CD4-positive, alpha-beta T cell treated with Interleukin-15 for 4 hours (primary cell): ENCODE results near the gene OR9A2.
"Not testable (repeated sequence)": the region's sequence is repeated elsewhere in the genome, so short reads cannot be mapped to it uniquely, and the experiment has no call there.

Source experiments
- DNase-seq: peaks from one replicate; pipeline ENCODE4 v3.0.0-alpha.2; 2020; ENCODE audit warnings: low spot score

The OR9A2 gene

DNA sequence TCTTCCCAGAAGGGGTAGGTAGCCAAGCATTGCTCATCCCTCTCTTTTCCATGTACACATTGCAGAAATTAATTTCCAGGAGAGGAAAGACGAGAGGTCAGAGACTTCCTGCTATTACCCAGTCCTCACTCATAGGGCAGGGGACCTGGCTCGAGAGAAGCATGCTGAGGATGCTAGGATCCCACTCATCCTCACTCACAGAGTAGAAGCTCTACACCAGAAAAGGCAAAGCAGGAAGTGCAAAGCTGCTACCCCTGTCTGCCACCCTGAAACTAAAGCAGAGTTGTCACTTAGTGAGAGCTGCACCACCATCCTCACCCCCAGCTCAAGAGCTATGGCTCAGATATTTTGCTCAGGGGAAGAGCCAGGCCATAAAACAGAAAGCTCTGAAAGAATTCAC lies 9.9 kb downstream of the OR9A2 start:
- no peak for DNase-seq

DNA sequence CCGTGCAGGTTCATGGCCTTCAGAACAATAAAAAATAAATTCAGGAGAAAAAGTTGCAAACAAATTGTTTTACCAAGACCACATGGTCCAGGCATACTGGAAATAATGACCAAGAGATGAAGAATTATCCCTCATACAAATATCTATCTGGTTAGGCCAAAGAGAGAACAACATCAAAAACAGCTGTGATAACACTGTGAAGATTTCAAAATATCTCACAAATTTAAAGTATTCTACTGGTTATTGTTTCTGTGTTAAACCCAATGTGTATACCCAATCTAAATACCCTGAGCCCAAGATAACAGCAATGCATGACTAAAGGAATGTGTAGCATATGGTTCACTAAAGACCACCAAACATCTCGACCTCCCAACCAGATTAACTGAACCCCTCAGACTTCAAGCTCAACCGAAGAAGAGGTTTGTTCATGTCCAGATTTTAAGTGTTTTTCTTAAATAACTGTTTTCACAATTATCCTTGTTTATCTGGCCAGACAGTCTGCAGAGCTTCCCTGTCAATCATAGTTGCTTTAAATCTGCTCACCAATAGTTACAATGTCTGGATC lies 10.9 kb downstream of the OR9A2 start:
- DNase-seq = no peak

DNA sequence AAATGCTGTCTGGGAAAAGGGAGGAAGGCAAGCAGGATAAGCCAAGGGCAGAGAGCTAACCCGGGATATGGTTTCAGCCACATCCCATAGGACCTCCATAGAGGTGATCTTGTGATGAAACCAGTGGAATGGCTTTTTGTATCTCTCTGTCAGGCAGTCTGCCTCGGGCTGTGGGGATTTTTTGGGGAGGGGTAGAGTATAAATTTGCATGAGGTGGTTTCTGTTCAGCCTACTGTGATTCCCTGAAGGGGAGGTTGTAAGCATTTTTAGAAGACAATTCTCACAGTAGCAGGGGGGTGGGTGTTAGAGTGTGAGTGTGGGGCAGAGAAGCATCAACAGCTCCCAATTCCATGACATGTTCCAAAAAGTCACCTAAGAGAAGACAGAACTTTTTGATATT lies 11.8 kb downstream of the OR9A2 start:
- no peak for DNase-seq

DNA sequence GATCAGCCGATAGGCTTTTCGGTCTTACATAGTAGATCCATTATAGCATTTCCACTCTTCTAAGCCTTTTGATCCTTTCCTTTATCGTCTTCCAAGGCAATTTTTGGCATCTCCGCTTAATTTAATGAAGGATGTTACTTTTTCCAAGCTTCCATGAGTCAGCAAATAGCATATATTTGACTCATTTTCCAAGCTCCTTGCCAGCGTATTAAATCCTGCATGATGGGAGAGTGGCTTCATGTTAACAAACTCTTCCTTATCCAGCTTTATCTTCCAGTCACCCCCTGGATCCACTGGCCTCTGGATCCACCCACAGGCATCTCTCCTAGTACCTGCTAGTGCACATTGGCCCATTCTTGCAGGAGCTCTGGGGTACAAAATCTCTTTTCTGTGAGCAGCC lies 13.0 kb downstream of the OR9A2 start:
- DNase-seq = no peak

DNA sequence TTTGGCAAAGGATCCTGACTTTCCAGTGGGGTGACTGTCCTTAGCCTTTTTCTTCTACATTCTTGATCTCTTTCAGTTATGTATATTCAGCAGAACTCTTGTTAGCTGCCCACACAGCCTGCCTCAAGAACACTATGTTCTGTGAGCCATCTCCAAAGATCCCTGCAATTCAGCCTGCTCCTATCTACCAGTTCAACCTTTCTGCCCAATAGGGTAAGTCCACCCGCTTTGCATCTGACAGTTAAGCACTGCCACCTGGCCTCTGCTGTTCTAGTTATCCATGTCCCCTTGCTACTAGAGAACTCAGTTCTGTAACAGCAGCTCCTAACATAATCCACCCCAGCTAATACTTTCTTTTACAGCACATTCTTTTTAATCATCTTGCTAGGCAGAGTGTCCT lies 13.5 kb downstream of the OR9A2 start:
- no peak for DNase-seq

DNA sequence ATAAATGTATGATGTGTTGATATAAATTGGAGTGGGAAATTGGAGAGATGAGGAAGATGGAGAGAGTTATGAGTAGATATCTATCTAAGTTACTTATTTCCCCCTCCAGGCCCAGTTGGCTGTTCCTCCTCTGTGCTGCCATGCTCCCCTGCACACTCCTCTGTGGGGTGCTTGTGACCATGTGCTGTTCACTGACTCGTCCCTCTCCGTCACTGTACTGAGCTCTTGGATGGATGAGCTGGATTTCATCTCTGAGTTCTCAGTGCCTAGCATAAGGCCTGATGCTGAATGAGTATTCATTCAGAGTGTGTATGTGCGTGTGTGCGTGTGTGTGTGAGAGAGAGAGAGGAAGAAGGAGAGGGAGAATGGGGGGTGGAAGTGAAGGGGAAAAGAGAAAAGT lies 14.5 kb downstream of the OR9A2 start:
- no peak for DNase-seq

DNA sequence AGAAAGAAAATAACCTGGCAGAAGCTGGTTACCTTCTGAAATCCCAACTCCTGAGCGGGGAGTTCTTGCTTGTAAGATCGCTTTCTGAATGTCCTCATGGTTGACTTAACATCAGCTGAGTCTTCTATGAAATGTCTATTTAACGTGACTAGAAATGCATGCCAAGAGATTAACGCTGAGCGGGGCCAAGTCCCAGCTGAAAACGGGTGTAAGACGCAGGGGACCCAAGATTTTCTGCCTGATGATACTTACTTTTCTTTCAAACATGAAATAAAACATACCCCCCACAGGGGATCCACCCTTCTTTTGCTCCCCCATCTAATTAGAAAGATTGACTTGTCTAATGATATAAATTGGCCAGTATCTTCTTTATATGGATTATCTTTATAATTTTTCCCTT lies 14.9 kb downstream of the OR9A2 start:
- no peak for DNase-seq

DNA sequence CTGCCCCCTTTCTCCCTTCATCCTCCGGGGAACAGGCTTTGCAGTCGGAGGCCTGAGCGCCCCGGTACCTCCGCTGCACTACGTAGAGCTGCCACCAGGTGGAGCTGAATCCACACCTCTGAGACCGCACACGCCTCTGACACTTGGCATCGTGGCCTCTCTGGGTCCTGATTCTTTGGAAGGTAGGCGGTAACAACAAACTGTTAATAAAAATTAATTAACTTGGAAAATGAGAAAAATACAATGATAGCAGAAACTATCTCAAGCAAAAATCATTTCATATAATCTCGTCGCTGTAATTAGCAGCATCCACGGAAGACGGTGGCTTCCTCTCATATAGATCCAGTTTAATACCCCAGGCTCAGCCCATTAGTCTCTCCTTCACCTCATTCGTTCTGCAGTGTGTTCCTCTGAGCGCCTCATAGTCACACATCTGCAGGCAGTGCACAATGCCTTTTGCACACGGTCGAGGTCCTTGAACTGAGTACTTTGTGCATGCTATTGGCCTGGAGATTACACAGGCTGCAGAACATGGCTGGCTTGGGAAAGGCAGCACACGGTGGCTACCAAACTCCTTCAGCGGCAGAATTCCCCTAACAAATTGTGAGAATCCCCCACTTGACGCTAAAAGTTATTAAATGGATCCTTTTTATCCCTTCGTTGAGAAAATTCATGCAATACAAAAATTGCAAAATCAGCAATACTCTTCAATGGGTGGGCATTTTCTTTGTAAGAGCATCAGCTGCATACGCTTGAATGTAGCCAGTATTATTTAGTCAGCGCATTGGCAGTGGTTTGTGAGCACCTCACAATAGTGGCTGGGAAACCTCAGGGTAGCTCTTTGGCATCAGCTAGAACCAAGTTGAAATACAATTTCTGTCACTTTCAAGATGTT lies 18.7 kb downstream of the OR9A2 start:
- peak; percentile 84 for DNase-seq

DNA sequence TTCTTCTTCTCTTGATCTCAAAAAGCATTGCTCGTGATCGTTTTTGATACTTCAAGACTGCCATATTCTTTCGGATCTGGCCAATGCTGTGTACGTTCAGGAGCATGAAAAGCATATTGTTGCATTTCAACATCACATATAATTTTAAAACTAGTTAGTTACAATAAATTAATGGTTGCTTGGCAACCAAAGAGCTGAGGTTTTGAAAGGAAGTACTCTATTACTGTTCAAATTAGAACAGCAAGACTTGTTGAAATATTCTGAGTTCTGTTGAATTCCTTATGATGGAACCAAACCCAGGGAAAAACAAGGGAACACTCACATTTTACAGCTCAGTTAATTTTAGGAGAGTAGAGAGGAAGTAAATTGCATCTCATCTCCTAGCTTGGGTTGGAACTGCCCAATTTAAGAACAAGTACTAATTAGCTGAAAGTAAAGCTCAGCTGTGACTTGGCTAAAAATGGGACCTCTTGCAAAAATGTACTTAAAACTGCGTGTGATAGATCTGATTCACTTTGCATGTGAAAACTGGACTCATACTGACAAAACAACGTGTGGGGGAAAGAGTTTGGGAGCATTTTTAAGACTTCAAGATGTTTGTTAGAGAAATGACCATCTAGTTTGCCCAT lies 21.2 kb downstream of the OR9A2 start:
- DNase-seq = no peak

DNA sequence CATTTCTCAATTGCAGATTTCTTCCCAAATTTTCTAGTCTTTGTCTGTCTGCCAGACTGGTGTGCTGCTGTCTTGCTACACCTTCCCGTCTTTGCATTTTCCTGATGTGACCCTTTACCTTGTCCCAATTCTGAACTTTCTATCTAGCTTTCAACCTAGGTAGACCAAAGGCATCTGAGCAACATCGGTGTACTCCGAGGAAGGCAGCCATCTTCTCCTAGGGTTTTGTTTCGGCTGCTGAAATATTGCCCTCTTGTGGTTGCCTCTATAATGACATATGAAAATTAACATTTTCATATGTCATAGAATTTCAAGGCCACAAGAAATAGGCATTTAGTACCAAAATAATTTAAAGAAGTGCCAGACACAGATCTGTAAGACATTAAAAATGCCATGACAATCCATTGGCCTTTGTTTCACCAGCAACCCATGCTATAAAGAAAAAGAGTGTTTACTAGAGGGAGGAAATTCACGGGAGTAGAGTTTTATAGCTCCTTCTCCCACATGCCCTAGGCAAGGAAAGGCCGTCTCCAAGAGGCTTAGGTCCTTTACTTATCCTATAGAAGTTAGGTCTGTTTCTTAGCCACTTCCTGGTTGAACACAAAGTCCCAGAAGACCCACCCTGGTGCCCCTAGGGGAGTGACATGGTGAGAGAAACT lies 23.4 kb downstream of the OR9A2 start:
- DNase-seq = peak; percentile 74

DNA sequence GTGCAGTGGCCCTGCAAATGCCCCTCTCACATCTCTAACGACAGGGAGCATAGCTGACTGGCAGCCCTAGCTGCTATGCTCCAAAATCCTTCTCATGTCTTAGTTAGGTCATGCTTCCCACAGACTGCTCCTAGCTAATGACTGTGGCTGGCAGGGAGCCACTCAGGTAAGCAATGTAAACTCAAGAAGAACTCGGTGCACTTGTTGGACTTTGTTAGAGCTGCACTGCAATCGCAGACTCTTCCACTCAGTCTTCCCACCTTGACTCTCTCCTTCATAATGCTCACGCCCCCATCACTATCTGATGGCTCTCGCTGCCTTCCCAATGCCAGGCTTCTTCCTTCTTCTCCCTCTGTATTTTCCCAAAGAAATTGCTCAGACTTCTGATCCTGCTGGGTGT lies 24.0 kb downstream of the OR9A2 start:
- no peak for DNase-seq

DNA sequence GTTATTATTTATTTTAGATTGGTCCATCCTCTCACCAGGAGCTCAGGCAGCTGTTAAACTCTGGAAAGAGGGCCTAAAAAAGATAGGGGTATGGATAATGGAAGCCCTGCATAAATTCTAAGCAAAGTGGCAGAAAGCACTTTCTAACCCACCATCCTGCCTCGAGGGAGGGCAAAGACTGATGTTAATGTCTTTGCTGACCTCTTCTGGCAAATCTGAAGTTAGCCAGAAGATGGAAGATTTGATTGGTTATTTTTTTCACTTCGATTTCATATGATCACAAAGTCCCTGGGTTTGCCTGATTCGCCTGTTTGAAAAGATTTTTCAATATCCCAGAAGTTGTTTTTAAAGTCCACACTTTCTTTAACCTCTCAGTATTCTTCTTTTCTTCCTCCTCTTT lies 24.8 kb downstream of the OR9A2 start:
- peak; percentile 6 for DNase-seq

DNA sequence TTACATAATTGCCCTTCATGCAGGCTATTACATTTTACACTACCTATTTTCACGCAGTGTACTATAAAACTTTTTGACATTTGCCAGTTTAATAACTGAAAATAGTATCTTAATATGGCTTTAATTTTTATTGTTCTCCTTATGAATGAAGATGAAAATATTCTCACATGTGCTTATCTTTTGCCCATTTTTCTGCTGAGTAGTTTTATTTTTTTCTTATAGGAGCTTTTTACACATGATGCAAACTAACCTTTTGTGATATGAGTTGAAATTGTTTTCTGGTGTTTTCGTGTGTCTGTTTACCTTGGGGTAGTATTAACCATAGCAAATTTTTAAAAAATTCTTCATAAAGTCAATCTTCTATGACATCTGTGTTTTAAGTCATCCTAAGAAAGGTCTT lies 26.3 kb downstream of the OR9A2 start:
- no peak for DNase-seq

DNA sequence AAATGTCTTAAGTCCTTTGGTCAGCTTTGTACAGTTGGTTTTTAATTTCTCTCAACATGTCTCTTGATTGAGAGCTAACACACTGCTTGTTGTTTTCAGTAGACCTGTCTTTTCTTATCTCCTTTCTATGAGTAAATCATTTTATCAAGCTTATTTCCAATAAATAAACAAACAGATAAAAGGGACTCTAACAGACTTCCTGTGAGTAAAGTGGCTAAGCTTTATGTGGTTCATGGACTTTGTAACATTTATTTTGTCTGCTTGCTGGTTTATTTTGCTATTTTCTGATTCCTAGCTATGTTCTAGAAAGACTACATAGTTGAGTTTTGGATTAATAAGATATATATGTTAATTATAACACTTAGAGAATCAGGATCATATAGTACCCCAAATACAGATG lies 27.1 kb downstream of the OR9A2 start:
- no peak for DNase-seq

DNA sequence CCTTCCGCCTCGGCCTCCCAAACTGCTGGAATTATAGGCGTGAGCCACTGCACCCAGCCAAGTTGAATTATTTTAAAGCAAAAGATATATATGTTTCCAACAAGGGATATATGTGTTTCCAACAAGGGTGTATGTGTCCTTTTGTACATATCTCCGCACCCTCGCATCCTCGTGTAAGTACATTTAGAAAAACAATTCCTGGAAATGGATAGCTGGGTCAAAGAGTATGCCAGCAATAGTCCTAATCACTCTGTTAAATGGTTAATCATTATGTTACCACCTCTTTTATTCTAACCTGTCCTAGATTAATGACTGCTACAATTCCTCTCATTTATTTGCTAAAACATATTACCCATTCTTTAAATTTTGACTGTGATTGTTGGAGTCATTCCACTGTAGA lies 28.0 kb downstream of the OR9A2 start:
- DNase-seq = no peak

DNA sequence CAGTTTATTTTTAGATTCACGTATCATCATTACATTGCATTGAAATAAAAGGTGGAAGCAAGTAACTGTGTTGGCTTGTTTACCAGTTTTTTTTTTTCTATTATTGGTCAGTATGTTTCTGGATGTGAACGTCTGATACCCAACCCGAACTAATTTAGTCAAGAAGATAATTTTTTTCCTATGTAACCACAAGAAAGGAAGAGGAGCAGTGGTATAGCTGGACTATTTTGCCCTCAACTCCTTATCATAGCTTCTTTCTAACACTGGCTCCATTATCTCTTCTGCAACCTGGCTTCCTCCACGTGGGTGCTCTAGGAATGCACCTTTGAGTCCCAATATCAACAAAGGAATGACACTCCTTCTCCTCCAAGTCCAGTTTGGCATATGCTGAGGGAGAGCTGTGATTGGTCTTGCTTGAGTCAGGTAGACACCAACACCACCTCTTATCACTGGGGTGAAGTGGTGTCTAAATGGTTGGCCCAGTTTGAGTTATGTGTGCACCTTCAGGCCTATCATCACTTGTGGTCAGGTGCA lies 29.4 kb downstream of the OR9A2 start:
- DNase-seq = no peak

DNA sequence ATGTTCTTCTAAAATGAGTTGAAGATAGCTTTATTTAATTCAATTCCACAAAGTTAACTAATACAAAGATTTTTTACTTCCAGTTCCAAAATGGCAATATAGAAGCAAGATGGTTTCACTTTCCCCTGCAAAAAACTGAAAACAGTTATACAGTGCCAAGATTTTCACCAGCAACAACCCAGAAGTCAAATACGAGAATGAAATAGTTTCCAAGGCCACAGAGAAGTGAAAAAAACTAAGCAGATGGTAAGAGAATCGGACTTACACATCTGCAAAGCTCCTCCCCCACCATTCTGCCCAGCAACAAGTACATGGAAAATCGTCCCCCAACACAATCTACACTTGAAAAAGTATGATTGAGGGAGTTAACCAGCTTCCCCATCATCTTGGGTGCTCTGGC lies 34.5 kb downstream of the OR9A2 start:
- no peak for DNase-seq

DNA sequence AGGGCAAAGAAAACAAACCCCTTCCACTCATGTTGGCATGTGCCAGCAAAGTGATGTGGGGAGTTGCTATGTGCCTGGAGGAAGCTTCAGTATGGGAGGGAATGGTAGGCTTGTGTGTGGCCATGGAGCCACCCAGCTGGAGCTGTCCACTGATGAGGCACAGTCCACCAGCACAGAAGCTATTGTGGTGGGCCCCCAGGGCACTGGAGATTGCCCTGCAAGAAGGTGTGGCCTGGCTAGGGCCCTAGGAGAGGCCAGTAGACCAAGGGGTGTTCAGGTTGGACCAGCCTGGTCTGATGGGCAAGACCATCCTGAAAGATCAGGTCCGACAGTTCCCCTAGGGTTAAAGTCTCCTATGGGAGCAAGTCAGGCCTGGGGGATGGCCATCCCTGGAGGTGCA lies 42.6 kb downstream of the OR9A2 start:
- DNase-seq = no peak

DNA sequence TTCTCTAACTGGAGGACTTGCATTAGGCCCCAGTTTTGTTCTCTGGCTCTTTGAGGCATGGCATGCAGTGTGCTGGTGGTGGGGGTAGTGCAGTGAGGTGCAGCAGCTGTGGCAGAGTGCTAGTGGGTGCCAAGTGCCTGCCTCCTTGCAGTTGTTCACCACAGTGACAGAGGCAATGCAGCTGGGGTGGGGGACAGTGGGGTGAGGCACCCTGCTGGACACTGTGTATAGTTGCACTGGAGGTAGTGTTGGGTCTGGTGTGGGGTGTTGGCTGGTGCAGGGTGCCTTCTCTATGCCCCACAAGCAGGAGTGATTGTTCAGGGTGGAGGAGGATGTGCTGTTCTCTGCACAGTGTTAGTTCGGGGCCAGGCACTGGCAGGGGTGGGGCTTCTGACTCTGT lies 43.1 kb downstream of the OR9A2 start:
- no peak for DNase-seq

DNA sequence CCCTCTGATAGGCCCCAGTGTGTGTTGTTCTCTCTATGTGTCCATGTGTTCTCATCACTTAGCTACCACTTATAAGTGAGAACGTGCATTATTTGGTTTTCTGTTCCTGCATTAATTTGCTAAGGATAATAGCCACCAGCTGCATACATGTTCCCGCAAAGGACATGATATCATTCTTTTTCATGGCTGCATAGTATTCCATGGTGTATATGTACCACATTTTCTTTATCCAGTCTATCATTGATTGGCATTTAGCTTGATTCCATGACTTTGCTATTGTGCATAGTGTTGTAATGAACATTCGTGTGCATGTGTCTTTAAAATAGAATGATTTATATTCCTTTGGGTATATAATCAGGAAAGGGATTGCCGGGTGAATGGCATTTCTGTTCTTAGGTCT lies 48.5 kb downstream of the OR9A2 start:
- not testable (repeated sequence) for DNase-seq
